Activated CD4-positive, alpha-beta memory T cell treated with anti-CD3 and anti-CD28 coated beads, Interleukin-2, amount 10 ng/mL, durations not matched to agents 7 days and 5 days (primary cell): ENCODE measurements around the gene C12orf75. TPM values are rescaled to one million over a fixed set of nuclear protein-coding genes. Genes with fewer than 3 reads are reported as not detected.

ENCODE experiments used
- CTCF ChIA-PET: fragments of 350-600 bp; sonication (Branson Sonifier 250); formaldehyde crosslinking; loops from one replicate; lab custom pipeline; 2021; ENCODE audit warnings: antibody characterized with exemption, inconsistent platforms; lab: Charles Lee
- POLR2A ChIA-PET: fragments of 350-600 bp; sonication (Branson Sonifier 250); formaldehyde crosslinking; loops from one replicate; lab custom pipeline; 2021; ENCODE audit warnings: antibody characterized with exemption; lab: Charles Lee
- DNase-seq: peaks from one replicate; pipeline ENCODE4 v3.0.0-alpha.2; 2020
- H3K27ac Mint-ChIP-seq: one replicate; pipeline ENCODE4 v1.8.0; 2021; ENCODE audit warnings: mild to moderate bottlenecking, mixed read lengths
- H3K27me3 Mint-ChIP-seq: one replicate; pipeline ENCODE4 v1.8.0; 2021; ENCODE audit warnings: mixed read lengths
- H3K36me3 Mint-ChIP-seq: one replicate; pipeline ENCODE4 v1.8.0; 2021; ENCODE audit warnings: low read depth, mixed read lengths
- H3K4me1 Mint-ChIP-seq: one replicate; pipeline ENCODE4 v1.8.0; 2021; ENCODE audit warnings: mixed read lengths
- H3K4me3 Mint-ChIP-seq: one replicate; pipeline ENCODE4 v1.8.0; 2021; ENCODE audit warnings: mild to moderate bottlenecking, mixed read lengths
- H3K9me3 Mint-ChIP-seq: one replicate; pipeline ENCODE4 v1.8.0; 2021; ENCODE audit warnings: mixed read lengths
- total RNA-seq, 2 experiments: library from RNA; stranded (reverse); gene quantifications; one replicate each; pipeline ENCODE4 v1.2.3, GENCODE V29; 2021

Gene C12orf75
- total RNA-seq, 2 experiments from 2014 or later = 288 to 312 TPM

- H3K9me3 Mint-ChIP-seq = peaks cover 24% of the 10 kb centered on the region
- H3K4me1 Mint-ChIP-seq = peaks cover 42% of the 10 kb centered on the region
- H3K27me3 Mint-ChIP-seq = no peaks in the 10 kb centered on the region
- H3K27ac Mint-ChIP-seq = no peak overlapping the region
- no peak overlapping the region for H3K4me3 Mint-ChIP-seq
- DNase-seq = no peak
- peaks cover 74% of the 10 kb centered on the region for H3K36me3 Mint-ChIP-seq
- CTCF ChIA-PET = no interaction called here
- POLR2A ChIA-PET = interaction anchor here (6.8 kb wide), 1 partner anchor 14 kb away, joined by 41 read pairs; the partner anchor contains the start of gene C12orf75
Measured at GRCh38 chr12:105316931-105317852, 13.3 kb upstream of the C12orf75 start.

GRCh38 chr12:105317942-105318621 lies 12.4 kb upstream of the C12orf75 start:
- H3K27me3 Mint-ChIP-seq = no peaks in the 10 kb centered on the region
- POLR2A ChIA-PET = interaction anchor here (6.8 kb wide), 1 partner anchor 13 kb away, joined by 41 read pairs; the partner anchor contains the start of gene C12orf75
- no peak overlapping the region for H3K27ac Mint-ChIP-seq
- DNase-seq = no peak
- H3K9me3 Mint-ChIP-seq = peaks cover 20% of the 10 kb centered on the region
- CTCF ChIA-PET = no interaction called here
- peaks cover 74% of the 10 kb centered on the region for H3K36me3 Mint-ChIP-seq
- H3K4me1 Mint-ChIP-seq = peaks cover 50% of the 10 kb centered on the region
- no peak overlapping the region for H3K4me3 Mint-ChIP-seq

GRCh38 chr12:105318651-105319483 lies 11.6 kb upstream of the C12orf75 start:
- peaks cover 58% of the 10 kb centered on the region for H3K4me1 Mint-ChIP-seq
- no peak for DNase-seq
- no peaks in the 10 kb centered on the region for H3K27me3 Mint-ChIP-seq
- H3K4me3 Mint-ChIP-seq = no peak overlapping the region
- H3K9me3 Mint-ChIP-seq = peaks cover 15% of the 10 kb centered on the region
- CTCF ChIA-PET = interaction anchor here (0.6 kb wide), 2 partner anchors 56 to 1555 kb away, joined by 3 read pairs; no protein-coding TSS in a partner anchor
- no peak overlapping the region for H3K27ac Mint-ChIP-seq
- peaks cover 73% of the 10 kb centered on the region for H3K36me3 Mint-ChIP-seq
- POLR2A ChIA-PET = interaction anchor here (6.8 kb wide), 1 partner anchor 12 kb away, joined by 41 read pairs; the partner anchor contains the start of gene C12orf75

- peaks cover 67% of the 10 kb centered on the region for H3K4me1 Mint-ChIP-seq
- CTCF ChIA-PET = interaction anchor here (0.6 to 2.4 kb wide), 5 partner anchors 13 to 1100 kb away, joined by 3 to 14 read pairs (median 3); no protein-coding TSS in a partner anchor
Measured at GRCh38 chr12:105319691-105320209, 10.7 kb upstream of the C12orf75 start.

GRCh38 chr12:105321125-105321524 lies 9.4 kb upstream of the C12orf75 start:
- H3K36me3 Mint-ChIP-seq = peaks cover 65% of the 10 kb centered on the region
- H3K9me3 Mint-ChIP-seq = no peaks in the 10 kb centered on the region
- DNase-seq = no peak
- peaks cover 68% of the 10 kb centered on the region for H3K4me1 Mint-ChIP-seq
- POLR2A ChIA-PET = interaction anchor here (6.8 kb wide), 1 partner anchor 10 kb away, joined by 41 read pairs; the partner anchor contains the start of gene C12orf75
- CTCF ChIA-PET = interaction anchor here (1.0 to 2.4 kb wide), 7 partner anchors 11 to 62 kb away, joined by 3 to 14 read pairs (median 3); no protein-coding TSS in a partner anchor
- H3K27ac Mint-ChIP-seq = no peak overlapping the region
- H3K4me3 Mint-ChIP-seq = no peak overlapping the region
- no peaks in the 10 kb centered on the region for H3K27me3 Mint-ChIP-seq

More at GRCh38 chr12:105319691-105320209, 10.7 kb upstream of the C12orf75 start:
- Mint-ChIP-seq H3K27me3 (no peaks in the 10 kb centered on the region), H3K4me3 (no peak overlapping the region), H3K9me3 (peaks cover 7% of the 10 kb centered on the region), H3K27ac (no peak overlapping the region), H3K36me3 (peaks cover 68% of the 10 kb centered on the region)
- DNase-seq = no peak
- POLR2A ChIA-PET = interaction anchor here (6.8 kb wide), 1 partner anchor 12 kb away, joined by 41 read pairs; the partner anchor contains the start of gene C12orf75

- Mint-ChIP-seq H3K4me3 (no peak overlapping the region), H3K9me3 (no peaks in the 10 kb centered on the region), H3K27me3 (no peaks in the 10 kb centered on the region), H3K27ac (no peak overlapping the region), H3K4me1 (peaks cover 74% of the 10 kb centered on the region), H3K36me3 (peaks cover 61% of the 10 kb centered on the region)
- no peak for DNase-seq
- CTCF ChIA-PET = interaction anchor here (1.2 to 2.4 kb wide), 2 partner anchors 10 to 34 kb away, joined by 3 to 14 read pairs; no protein-coding TSS in a partner anchor
- POLR2A ChIA-PET = interaction anchor here (6.8 kb wide), 1 partner anchor 9 kb away, joined by 41 read pairs; the partner anchor contains the start of gene C12orf75
Measured at GRCh38 chr12:105322070-105322469, 8.4 kb upstream of the C12orf75 start.

- ChIA-PET CTCF (no interaction called here), POLR2A (no interaction called here)
- no peak for DNase-seq
- H3K4me3 Mint-ChIP-seq = peak overlapping the region; percentile 86
- H3K4me1 Mint-ChIP-seq = peaks cover 92% of the 10 kb centered on the region
- H3K27me3 Mint-ChIP-seq = no peaks in the 10 kb centered on the region
- H3K9me3 Mint-ChIP-seq = no peaks in the 10 kb centered on the region
- H3K36me3 Mint-ChIP-seq = peaks cover 45% of the 10 kb centered on the region
- peak overlapping the region; percentile 96 for H3K27ac Mint-ChIP-seq
Measured at GRCh38 chr12:105324704-105325103, 5.8 kb upstream of the C12orf75 start.

- peaks cover 45% of the 10 kb centered on the region for H3K36me3 Mint-ChIP-seq
- DNase-seq = no peak
- POLR2A ChIA-PET = no interaction called here
- H3K9me3 Mint-ChIP-seq = no peaks in the 10 kb centered on the region
- H3K4me1 Mint-ChIP-seq = peaks cover 92% of the 10 kb centered on the region
- peak overlapping the region; percentile 86 for H3K4me3 Mint-ChIP-seq
- CTCF ChIA-PET = no interaction called here
- no peaks in the 10 kb centered on the region for H3K27me3 Mint-ChIP-seq
- H3K27ac Mint-ChIP-seq = peak overlapping the region; percentile 96
Measured at GRCh38 chr12:105325117-105325516, 5.4 kb upstream of the C12orf75 start.

GRCh38 chr12:105329926-105330282 lies 587 bp upstream of the C12orf75 start:
- Mint-ChIP-seq H3K4me3 (peak overlapping the region; percentile 68), H3K9me3 (no peaks in the 10 kb centered on the region), H3K27ac (peak overlapping the region; percentile 88), H3K4me1 (peaks cover 81% of the 10 kb centered on the region), H3K36me3 (peaks cover 42% of the 10 kb centered on the region), H3K27me3 (no peaks in the 10 kb centered on the region)
- ChIA-PET POLR2A (interaction anchor here (0.7 to 5.2 kb wide), 13 partner anchors 11 to 1400 kb away, joined by 3 to 41 read pairs (median 3); partner anchors contain the start of genes APPL2, HSP90B1 and WASHC4), CTCF (interaction anchor here (1.1 to 2.0 kb wide), 2 partner anchors 27 to 94 kb away, joined by 3 to 4 read pairs; partner anchors contain the start of gene APPL2)
- no peak for DNase-seq

GRCh38 chr12:105330931-105331804 lies 677 bp downstream of the C12orf75 start:
- peaks cover 44% of the 10 kb centered on the region for H3K36me3 Mint-ChIP-seq
- peak overlapping the region; percentile 90 for H3K4me3 Mint-ChIP-seq
- H3K27me3 Mint-ChIP-seq = no peaks in the 10 kb centered on the region
- CTCF ChIA-PET = interaction anchor here (0.9 to 3.3 kb wide), 3 partner anchors 10 to 95 kb away, joined by 3 to 14 read pairs (median 5); partner anchors contain the start of gene APPL2
- peak; percentile 52 for DNase-seq
- H3K27ac Mint-ChIP-seq = peak overlapping the region; percentile 86
- H3K9me3 Mint-ChIP-seq = peaks cover 2% of the 10 kb centered on the region
- POLR2A ChIA-PET = interaction anchor here (0.6 to 5.2 kb wide), 18 partner anchors 12 to 1396 kb away, joined by 3 to 41 read pairs (median 5); partner anchors contain the start of genes APPL2, EID3 and WASHC4
- peaks cover 83% of the 10 kb centered on the region for H3K4me1 Mint-ChIP-seq
